Astrocyte of the spinal cord (primary cell): ENCODE data around the gene KRTAP20-1.

ENCODE experiments used
- DNase-seq: peaks from one replicate; pipeline ENCODE4 v3.0.0; 2011; ENCODE audit warnings: low read depth, low spot score
- H3K4me3 ChIP-seq: 2 replicates; pipeline ENCODE4 v1.5.1; 2011; ENCODE audit warnings: low read depth, mild to moderate bottlenecking, low read length, moderate library complexity
- CTCF ChIP-seq: IDR thresholded peaks from 2 replicates; pipeline ENCODE4 v1.5.1; 2012; ENCODE audit warnings: low read depth, mild to moderate bottlenecking, low read length, inconsistent platforms
- in situ Hi-C: cut with HindIII; loops from 2 replicates; pipeline ENCODE4 v1.10.0; 2017; ENCODE audit warnings: low sequenced_read_pairs

KRTAP20-1 gene

GRCh38 chr21:30652891-30653290 lies 36.7 kb downstream of the KRTAP20-1 start:
- no peak for DNase-seq
- TF ChIP-seq CTCF = no peak
- H3K4me3 ChIP-seq = no peak overlapping the region
- in situ Hi-C loops = no loop called here
